ENCODE measurements around the gene LMNB1. TPM values are rescaled to one million over a fixed set of nuclear protein-coding genes. Genes with fewer than 3 reads are reported as not detected.

Gene LMNB1
- polyA plus RNA-seq, 1 donor (not counting 4 experiments of a cell fraction or from before 2014, with no cell fraction given), result 11.0 TPM

DNA sequence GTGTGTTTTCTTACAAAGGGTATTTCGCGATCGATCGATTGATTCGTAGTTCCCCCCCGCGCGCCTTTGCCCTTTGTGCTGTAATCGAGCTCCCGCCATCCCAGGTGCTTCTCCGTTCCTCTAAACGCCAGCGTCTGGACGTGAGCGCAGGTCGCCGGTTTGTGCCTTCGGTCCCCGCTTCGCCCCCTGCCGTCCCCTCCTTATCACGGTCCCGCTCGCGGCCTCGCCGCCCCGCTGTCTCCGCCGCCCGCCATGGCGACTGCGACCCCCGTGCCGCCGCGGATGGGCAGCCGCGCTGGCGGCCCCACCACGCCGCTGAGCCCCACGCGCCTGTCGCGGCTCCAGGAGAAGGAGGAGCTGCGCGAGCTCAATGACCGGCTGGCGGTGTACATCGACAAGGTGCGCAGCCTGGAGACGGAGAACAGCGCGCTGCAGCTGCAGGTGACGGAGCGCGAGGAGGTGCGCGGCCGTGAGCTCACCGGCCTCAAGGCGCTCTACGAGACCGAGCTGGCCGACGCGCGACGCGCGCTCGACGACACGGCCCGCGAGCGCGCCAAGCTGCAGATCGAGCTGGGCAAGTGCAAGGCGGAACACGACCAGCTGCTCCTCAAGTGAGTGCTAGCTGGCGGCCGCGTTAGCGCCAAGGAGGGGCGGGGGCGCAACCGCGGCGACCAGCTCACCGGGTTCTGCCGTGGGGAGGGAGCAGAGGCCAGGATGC lies 480 bp downstream of the LMNB1 start:
- Histone ChIP-seq H3K27ac (ENCODE audit: control insufficient read depth, insufficient read depth, low read length) (peak overlapping the region; percentile 70), H3K27me3 (ENCODE audit: control insufficient read depth, extremely low read depth, insufficient read depth, low read length) (no peaks in the 10 kb centered on the region), H3K4me2 (ENCODE audit: control insufficient read depth, extremely low read depth, insufficient read depth, low read depth, low read length) (peak overlapping the region; percentile 93), H3K9me1 (ENCODE audit: control insufficient read depth, extremely low read depth, insufficient read depth, low read length) (no peaks in the 10 kb centered on the region), H3K36me3 (ENCODE audit: control insufficient read depth in 2 of 2, extremely low read depth in 1 of 2, insufficient read depth in 2 of 2, low read length in 2 of 2) (no peaks in the 10 kb centered on the region), H3K9me3 (ENCODE audit: control insufficient read depth, low read depth, low read length) (no peaks in the 10 kb centered on the region), H3K79me2 (ENCODE audit: control insufficient read depth, insufficient read depth, low read length) (peaks cover 44% of the 10 kb centered on the region), H3K4me3 (ENCODE audit: control insufficient read depth in 2 of 3, extremely low read depth in 1 of 3, insufficient read depth in 2 of 3, low read depth in 1 of 3, low read length in 3 of 3) (peak overlapping the region; percentile 53 to 85 (median 77)), H2AFZ (ENCODE audit: control insufficient read depth, low read length) (peak overlapping the region; percentile 83), H3K9ac (ENCODE audit: control insufficient read depth, extremely low read depth, insufficient read depth, low read length) (peak overlapping the region; percentile 77), H4K20me1 (ENCODE audit: control insufficient read depth, extremely low read depth, insufficient read depth, low read length) (no peaks in the 10 kb centered on the region), H3K4me1 (ENCODE audit: control insufficient read depth, extremely low read depth, insufficient read depth, low read length) (peaks cover 20% of the 10 kb centered on the region)
- no peak for FAIRE-seq
- TF ChIP-seq EZH2 (IDR thresholded peaks at IDR 0.05; ENCODE audit: low read length), result no peak
- TF ChIP-seq, protein P1, sequence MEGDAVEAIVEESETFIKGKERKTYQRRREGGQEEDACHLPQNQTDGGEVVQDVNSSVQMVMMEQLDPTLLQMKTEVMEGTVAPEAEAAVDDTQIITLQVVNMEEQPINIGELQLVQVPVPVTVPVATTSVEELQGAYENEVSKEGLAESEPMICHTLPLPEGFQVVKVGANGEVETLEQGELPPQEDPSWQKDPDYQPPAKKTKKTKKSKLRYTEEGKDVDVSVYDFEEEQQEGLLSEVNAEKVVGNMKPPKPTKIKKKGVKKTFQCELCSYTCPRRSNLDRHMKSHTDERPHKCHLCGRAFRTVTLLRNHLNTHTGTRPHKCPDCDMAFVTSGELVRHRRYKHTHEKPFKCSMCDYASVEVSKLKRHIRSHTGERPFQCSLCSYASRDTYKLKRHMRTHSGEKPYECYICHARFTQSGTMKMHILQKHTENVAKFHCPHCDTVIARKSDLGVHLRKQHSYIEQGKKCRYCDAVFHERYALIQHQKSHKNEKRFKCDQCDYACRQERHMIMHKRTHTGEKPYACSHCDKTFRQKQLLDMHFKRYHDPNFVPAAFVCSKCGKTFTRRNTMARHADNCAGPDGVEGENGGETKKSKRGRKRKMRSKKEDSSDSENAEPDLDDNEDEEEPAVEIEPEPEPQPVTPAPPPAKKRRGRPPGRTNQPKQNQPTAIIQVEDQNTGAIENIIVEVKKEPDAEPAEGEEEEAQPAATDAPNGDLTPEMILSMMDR (optimal IDR thresholded peaks at IDR 0.05 in 1 of 3, IDR thresholded peaks at IDR 0.05 in 1 of 3, conservative IDR thresholded peaks at IDR 0.05 in 1 of 3; ENCODE audit: extremely low read depth in 1 of 3, insufficient read depth in 2 of 3, low read length in 3 of 3), result peak in 2 of 3 experiments; percentile 5 to 28
- dilution Hi-C loops (cut with MboI; ENCODE audit: extremely low pct_ligation_motif_present, low sequenced_read_pairs), result no loop called here
- no peak for DNase-seq (ENCODE audit: low read depth, low spot score)

DNA sequence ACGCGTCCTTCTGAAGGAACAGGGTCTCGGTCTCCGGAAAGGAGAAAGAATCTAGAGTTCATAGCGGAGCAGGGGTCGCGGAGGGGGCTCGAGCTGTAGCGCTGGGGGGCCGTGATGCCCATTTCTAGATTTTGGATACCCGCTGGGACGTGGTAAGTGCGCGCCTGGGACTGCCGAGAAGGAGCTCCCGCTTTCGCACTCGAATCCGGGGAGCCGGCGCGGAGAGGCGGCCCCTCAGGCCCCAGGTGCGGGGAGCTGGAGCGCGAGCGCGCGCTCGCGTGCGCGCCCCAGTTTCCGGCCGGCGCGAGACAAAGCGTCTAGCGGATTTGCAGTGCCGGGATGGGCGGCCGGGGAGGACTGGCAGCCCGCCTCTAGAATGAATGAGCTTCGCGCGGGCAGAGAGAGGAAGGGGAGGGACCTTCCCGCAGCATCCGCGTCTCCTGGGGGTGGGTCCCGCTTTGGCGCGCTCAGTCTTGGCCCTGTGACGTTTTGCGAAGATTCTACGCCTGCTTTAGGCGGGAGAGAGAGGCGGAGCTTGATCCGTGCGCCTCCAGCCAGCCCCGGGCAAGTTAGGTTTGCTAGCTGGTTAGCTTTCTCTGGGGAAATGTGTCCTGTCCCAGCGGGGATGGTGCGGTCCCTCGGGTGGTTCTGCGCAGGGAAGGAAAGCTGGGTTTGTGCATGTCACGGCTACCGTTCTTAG lies 1.2 kb downstream of the LMNB1 start:
- FAIRE-seq, result no peak
- no peak for TF ChIP-seq EZH2 (IDR thresholded peaks at IDR 0.05; ENCODE audit: low read length)
- TF ChIP-seq, protein P1 (optimal IDR thresholded peaks at IDR 0.05 in 1 of 3, IDR thresholded peaks at IDR 0.05 in 1 of 3, conservative IDR thresholded peaks at IDR 0.05 in 1 of 3; ENCODE audit: extremely low read depth in 1 of 3, insufficient read depth in 2 of 3, low read length in 3 of 3), result no peak
- no peaks in the 10 kb centered on the region for H4K20me1 ChIP-seq (ENCODE audit: control insufficient read depth, extremely low read depth, insufficient read depth, low read length)
- H3K9ac ChIP-seq (ENCODE audit: control insufficient read depth, extremely low read depth, insufficient read depth, low read length), result peak overlapping the region; percentile 77
- H3K4me2 ChIP-seq (ENCODE audit: control insufficient read depth, extremely low read depth, insufficient read depth, low read depth, low read length), result peak overlapping the region; percentile 93
- no peaks in the 10 kb centered on the region for H3K36me3 ChIP-seq (ENCODE audit: control insufficient read depth in 2 of 2, extremely low read depth in 1 of 2, insufficient read depth in 2 of 2, low read length in 2 of 2)
- peak overlapping the region; percentile 94 for H2AFZ ChIP-seq (ENCODE audit: control insufficient read depth, low read length)
- H3K4me3 ChIP-seq (ENCODE audit: control insufficient read depth in 2 of 3, extremely low read depth in 1 of 3, insufficient read depth in 2 of 3, low read depth in 1 of 3, low read length in 3 of 3), result peak overlapping the region; percentile 53 to 85 (median 77)
- H3K4me1 ChIP-seq (ENCODE audit: control insufficient read depth, extremely low read depth, insufficient read depth, low read length), result peaks cover 20% of the 10 kb centered on the region
- dilution Hi-C loops (cut with MboI; ENCODE audit: extremely low pct_ligation_motif_present, low sequenced_read_pairs), result no loop called here
- DNase-seq (ENCODE audit: low read depth, low spot score), result no peak
- H3K9me1 ChIP-seq (ENCODE audit: control insufficient read depth, extremely low read depth, insufficient read depth, low read length), result no peaks in the 10 kb centered on the region
- peak overlapping the region; percentile 70 for H3K27ac ChIP-seq (ENCODE audit: control insufficient read depth, insufficient read depth, low read length)
- no peaks in the 10 kb centered on the region for H3K9me3 ChIP-seq (ENCODE audit: control insufficient read depth, low read depth, low read length)
- H3K79me2 ChIP-seq (ENCODE audit: control insufficient read depth, insufficient read depth, low read length), result peaks cover 50% of the 10 kb centered on the region
- no peaks in the 10 kb centered on the region for H3K27me3 ChIP-seq (ENCODE audit: control insufficient read depth, extremely low read depth, insufficient read depth, low read length)

Measured in keratinocyte (primary cell).